K562 treated with DMSO at 1 percent for 4 hours (cell line): Measurements from ENCODE around the gene WASHC4. TPM values are rescaled to one million over a fixed set of nuclear protein-coding genes. Genes with fewer than 3 reads are reported as not detected.

ENCODE experiments used
- total RNA-seq: library from RNA; unstranded; fragments of 300-600 nt; gene quantifications from 2 replicates; pipeline ENCODE4 v1.2.3, GENCODE V29; 2022; ENCODE audit not compliant: insufficient read depth

The WASHC4 gene
- 10.3 and 36.3 TPM in 2 replicates for total RNA-seq

GRCh38 chr12:105107494-105108371 is at the start of gene WASHC4:
WASHC4 (plus strand) TSS chr12:105107731; CDS start chr12:105107801, 70 bp downstream.

DNA sequence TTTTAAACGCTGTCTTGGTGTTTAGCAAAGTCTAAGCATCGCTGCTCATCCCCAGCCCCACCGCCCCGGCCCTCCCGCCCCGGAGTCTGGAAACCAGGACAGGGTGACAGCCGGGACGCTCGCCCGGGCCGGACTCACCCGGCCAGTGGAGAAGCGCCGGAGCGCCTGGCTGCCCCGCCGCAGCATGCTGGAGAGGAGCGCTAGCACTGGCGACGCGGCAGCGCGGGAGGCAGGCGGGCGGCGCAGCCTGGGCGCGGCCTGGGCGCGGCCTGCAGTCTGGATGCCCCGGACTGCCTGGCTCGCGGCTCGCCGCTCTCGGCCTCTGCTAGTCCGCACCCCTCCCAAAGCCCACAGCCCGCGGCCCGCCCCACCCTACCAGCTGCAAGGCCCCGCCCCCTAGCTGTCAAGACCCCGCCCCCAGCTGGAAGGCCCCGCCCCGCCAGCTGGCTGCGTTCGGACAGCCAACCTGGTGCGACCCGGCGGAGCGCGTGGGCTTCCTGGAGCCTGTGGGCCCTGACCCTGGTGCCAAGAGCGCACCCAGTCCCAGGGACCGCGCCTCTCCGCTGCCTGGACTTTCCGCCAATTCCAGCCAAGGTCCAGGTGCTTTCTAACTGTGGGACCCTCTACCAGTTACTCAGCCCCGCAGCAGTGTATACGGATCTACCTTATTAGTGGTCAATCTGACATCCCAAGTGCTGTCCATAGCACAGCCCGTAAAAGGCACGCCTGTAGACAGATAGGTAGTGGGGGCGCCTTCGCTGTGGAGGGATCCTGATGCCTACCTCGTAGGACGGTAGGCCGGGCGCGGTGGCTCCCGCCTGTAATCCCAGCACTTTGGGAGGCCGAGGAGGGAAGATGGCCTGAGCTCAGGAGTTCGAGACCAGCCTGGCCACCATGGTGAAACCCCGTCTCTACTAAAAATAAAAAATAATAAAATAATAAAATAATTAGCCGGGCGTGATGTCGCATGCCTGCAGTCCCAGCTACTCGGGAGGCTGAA is 23.0 kb upstream of the WASHC4 start, which contains the start of gene ALDH1L2:
TSS of gene ALDH1L2 (minus strand) at position 208 of the 1,000 bp plus-strand sequence. CDS start at position 186, 22 bp downstream.

Other genes starting within 250 kb of the WASHC4 start
- gene SLC41A2, start 149.4 kb upstream of the WASHC4 start, total RNA-seq, result 1.3 TPM in 1 of 2 replicates, not detected in the other
- 1.8 and 4.4 TPM in 2 replicates for gene NOPCHAP1, start 121.4 kb upstream of the WASHC4 start, total RNA-seq
- gene ALDH1L2, start 23.3 kb upstream of the WASHC4 start, total RNA-seq, result 10.8 and 13.5 TPM in 2 replicates
- 6.9 and 8.1 TPM in 2 replicates for gene APPL2, start 128.4 kb downstream of the WASHC4 start, total RNA-seq
- gene C12orf75, start 223.0 kb downstream of the WASHC4 start, total RNA-seq, result not detected in 2 replicates